Ammon's horn (tissue), 1 donor: ENCODE measurements around the gene LIPC.

Experiments used
- DNase-seq: peaks from one replicate; pipeline ENCODE4 v3.0.0-alpha.2; 2016; ENCODE audit warnings: low spot score

The LIPC gene

DNA sequence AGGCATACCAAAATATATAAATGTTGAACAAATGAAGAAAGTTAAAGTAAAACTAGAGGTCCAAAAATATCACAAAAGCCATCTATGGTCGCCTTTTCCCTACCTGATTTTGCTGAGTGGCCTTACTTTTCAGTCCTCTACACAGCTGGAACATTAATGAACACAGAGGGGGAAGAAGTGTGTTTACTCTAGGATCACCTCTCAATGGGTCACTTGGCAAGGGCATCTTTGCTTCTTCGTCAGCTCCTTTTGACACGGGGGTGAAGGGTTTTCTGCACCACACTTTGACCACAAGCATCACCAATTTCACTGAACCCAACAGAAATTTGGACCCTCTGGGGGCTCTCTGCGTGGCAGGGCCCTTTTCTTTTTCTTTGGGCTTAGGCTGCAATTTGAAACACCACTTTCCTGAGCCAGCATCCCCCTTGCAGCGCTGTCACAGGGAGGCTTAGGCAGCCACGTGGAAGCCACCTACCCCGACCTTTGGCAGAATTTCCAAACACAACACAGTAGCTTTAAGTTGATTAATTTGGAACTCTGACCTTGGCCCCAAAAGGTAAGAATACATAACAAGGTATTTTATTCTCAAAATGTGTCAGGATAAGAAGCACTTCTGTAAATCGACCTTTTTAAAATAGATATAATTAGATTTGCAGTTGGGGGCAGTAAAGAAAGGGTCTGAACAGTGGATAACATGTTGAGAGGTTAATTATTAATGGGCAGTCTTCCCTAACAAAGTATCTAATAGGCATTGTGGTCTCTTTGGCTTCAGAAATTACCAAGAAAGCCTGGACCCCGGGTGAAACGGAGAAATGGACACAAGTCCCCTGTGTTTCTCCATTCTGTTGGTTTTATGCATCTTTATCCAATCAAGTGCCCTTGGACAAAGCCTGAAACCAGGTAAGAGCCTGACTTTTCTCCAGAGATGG, at the start of gene LIPC:
TSS of gene LIPC (plus strand) at position 771 of the 929 bp plus-strand sequence. CDS start at position 813, 42 bp downstream.
- no peak for DNase-seq

DNA sequence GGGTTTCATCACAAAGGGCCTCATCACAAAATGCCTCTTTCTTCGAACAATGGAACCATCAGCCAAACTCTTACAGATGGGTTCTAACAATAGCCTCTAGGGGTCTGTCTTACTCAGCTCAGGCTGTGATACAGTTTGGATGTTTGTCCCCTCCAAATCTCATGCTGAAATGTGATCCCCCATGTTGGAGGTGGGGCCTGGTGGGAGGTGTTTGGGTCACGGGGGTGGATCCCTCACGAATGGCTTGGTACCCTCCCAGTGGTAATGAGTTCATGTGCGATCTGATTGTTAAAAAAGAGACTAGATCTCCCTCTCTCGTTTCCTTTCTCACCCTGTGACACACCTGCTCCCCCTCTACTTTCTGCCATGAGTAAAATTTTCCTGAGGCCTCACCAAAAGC, 47.9 kb upstream of the LIPC start:
- no peak for DNase-seq

DNA sequence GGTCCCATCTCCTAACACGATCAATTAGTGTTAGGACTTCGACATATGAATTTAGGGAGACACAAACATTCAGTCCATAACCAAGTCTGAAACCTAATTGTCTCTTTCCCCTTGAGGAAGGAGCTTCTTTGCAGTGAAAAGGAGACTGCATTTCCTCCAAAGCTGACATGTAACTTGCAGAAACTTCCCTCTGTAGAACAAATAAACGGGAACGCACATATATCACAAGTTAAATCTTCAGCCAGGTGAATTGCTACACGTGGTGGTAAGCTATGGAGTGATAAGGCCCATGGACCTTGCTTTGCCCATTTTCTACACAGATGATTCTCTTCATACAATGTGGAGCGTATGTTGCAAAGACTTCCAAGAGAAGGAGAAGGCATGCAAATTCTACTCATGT, 47.1 kb upstream of the LIPC start:
- DNase-seq, result no peak

DNA sequence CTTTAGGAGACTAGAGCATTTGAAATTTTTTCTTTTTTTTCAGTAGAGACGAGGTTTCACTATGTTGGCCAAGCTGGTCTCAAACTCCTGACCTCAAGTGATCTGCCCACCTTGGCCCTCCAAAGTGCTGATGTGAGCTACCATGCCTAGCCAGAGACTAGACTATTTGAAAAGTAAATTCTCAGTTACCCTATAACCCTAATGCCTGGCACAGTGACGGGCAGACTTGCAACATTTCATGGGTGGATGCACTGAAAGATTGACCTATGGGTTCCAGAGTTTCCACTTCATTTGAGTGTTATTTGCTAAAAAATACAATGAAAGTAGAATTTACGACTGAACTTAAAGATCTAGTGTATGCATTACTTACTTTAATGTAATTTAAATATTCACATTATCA, 45.7 kb upstream of the LIPC start:
- no peak for DNase-seq

DNA sequence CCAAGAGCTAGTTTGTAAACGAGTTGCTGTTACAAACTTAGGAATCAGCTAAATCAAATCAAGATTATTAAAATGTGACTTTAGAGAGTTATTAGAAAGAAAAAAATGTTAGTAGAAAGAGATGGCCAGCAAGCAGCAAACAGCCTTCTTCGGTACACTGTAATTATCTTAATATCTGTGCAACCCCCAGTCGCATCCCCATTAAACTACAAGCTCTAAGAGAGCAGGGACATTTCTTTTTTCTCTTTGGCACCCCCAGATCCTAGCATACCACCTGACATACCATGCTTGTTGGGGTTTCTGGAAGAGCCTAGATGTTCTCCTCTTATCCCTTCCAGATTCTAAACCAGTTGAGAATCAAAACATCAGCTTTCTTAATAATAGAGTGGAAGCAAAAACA, 45.1 kb upstream of the LIPC start:
- no peak for DNase-seq

DNA sequence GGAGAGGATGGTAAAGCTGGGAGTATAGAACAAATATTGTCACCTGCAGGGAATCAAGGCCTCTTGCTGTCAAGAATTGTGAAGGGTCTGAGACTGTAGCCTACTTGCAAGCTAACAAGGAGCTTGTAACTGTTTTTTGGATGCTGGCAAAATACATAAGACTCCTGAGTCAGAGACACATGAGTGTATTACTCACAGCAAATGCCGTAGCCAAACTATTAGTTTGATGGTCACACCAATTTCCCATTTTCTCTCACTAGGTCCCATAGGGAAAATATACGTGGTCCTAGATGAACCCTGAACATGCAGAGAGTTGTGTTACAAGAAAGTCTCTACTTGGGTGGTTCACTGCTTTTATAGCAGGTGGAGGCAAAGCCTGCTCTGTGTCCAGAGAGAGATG, 44.7 kb upstream of the LIPC start:
- no peak for DNase-seq

DNA sequence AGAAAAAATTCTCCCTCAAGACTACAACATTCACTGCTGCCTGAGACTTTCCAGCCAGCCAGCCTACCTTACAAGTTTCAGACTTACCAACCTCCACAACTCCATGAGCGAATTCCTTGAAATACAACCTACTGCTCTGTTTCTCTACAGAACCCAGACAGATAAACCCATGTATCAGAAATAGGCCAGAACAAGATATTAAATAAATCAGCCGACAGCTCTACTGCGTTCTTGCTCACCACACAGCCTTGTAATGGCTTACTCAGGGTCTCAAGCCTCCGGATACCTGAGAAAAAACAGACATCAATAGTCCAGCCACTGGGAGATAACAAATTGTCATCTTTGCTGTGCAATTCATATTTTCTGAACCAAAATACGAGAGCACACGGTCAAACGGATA, 43.6 kb upstream of the LIPC start:
- no peak for DNase-seq

DNA sequence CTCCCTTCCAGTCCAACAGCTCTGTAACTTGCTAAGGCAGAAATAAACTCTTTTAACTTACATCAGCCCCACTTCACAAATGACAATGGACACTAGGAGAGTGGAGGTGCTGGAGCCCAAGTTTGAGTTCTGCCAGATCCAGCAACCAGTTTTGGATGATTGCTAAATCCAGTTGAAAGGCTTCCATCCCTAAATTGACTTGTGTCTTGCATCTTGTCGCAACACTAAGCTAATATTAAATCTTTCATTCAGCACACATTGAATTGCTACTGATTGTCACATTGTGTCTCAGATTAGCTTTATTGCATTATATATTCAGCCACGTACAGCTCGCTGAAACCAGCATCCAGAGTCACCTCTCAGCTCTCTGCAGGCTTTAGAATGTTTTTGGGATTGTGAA, 41.7 kb upstream of the LIPC start:
- DNase-seq, result no peak

DNA sequence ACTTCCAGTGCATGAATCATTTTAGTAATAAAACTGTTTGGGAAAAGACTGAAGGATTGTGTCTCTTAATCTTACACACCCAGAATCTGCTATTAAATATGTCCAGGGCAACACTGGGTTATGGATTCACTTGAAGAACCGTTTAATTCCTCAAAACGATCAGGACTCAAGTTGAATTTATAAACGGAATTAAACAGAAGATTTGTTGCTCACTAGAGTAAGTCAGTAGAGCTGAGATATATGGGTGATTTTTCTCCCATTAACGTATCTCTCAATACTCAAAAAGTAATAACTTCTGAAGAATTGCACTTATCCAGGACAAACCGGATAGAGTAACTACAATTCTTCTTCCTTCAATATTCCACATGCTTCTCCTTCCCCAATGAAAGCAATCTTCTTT, 41.1 kb upstream of the LIPC start:
- DNase-seq, result no peak

DNA sequence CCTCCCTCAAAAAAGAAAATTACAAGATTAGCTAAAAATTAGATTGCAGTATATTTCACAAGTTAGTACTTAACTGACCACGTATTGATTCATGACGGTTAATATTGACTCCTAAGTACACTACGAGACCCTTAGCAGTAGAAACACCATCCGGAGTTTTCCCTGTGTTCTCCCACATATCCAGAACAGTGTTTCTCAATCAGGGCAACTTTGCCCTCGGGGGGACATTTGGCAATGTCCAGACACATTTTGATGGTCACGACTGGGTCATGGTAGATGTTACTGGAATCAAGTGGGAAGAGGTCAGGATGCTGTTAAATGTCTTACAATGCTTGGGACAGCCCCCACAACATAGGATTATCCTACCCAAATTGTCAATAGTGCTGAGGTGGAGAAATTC, 40.7 kb upstream of the LIPC start:
- DNase-seq, result no peak

DNA sequence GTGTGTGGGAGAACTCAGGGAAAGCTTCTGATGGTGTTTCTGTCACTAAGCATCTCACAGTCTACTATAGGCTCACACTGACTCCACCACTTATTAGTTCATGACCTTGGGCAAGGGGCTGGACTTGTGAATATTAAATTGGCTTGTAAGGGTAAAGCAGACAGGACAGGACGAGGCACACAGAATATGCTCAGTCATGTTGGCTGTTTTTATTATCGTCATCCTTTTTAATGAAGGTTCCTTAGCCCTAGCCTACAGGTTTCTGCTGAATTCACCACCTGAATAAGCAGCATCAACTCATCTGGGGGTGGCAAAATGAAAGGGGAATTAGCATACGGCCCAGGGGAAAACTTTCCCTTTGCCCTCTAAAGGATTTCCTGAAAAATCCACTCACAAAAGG, 39.6 kb upstream of the LIPC start:
- no peak for DNase-seq

DNA sequence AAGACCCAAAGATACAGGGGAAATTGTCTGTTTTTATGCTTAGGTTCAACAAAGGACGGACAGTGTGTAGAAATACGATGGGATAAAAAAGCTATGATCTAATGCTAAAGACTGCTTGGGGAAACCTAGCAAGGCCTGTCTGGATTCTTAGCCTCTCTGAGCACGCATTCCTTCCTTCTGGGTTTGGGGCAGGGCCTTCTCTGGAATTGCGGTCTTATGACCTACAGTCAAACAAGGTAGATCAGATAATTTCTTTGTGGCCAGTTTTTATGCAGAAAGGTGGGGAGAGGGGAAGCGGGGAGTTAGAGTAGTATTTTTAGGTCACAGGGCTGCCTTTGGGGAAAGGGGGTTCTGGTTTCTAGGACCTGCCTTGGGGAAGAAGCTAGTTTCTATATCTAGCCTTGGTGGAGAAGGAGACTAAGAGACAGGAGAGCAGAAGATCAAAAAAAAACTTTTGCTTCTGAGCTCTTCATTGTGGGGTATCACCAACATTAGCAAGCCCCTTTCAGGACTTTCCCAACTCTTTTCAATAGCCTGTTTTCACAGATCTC, 39.1 kb upstream of the LIPC start:
- DNase-seq, result no peak

DNA sequence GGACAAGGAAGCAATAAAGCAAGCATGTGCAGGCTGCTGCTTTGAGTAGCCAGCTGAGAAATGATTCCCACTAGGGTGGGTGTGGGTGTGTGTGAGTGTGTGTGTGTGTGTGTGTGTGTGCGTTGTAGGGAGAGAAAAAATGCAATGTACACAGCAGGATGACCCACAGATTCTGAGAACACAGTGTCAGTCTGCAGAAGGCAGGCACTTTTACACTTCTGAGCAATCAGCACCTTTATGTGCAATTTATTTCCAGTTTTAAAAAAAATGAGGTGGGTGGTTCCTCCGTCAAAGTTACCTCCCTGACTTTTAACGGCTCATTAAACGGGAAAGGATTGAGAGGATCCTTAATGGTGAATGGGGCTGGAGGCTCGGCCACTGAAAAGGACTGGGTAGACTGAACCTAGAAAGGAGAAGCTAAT, 38.5 kb upstream of the LIPC start:
- DNase-seq, result no peak

DNA sequence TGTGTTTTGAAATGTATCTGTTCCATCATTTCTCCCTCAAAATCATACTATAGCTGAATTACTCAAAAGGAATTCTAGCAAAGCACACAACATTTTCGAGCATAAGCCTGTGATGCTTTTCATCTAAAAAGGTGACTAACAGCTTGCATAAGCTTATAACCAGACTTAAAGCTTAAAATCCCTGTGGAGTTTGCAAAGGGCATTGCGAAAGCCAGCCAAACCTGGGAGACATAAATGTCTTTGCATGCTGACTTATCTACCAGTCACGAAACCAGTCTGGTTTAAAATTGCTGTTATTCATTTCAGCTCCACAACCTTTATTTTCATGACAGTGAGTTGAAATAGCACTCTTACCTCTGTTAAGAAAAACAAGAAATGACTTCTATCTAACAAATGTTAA, 35.6 kb upstream of the LIPC start:
- DNase-seq, result no peak

DNA sequence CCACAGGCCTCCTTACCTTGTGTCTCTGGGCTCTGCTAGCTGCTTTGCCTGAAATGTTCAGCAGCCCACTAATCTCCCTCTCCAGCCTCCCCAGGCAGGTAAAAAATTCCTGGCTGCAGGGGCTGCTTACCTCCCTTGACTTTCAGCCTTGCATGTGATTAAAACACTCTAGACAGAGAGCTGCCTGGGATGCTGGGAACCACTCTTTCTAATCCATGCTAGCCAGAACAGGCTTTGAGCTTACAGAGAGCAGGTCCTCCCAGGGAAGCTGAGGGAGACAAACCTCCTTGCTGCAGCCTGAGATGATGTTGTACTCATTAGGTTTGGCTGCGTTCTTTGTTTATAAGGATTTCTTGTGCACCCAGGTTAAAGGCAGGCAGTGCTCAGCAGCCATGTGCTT, 33.7 kb upstream of the LIPC start:
- no peak for DNase-seq

DNA sequence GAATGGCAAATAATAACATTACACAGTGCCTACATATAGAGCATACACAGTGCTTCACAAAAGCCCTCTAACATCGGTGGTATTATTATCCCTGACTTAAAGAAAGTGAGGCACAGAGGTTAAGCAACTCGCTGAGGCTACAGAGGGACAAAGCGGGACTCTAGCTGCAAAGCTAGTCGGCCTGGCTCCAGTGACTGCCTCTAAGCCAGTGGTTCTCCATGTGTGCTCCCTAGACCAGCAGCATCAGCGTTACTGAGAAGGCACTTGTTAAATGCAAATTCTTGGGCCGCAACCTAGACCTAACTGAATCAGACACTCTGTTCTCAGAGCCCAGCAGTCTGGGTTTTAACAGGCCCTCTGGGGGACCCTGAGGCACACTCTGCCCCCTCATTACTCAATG, 33.1 kb upstream of the LIPC start:
- DNase-seq, result no peak

DNA sequence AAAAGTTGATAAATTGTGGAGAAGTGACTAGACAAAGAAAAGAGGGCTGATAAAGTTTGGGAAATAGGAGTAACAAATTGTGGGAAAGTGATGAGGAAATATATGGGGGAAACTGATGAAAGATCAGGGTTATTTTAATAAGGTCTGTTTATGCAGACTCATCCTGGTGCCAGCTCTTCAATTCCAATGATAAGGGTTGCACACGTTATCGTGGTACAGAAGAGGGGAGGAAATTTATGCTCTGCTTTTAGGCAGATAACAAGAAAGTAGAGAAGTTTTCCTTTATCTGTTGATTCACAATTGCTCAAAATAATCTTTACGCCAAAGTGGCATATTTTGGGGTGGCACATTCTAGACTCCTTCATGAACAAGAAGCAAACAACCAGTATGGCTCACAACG, 32.1 kb upstream of the LIPC start:
- no peak for DNase-seq

DNA sequence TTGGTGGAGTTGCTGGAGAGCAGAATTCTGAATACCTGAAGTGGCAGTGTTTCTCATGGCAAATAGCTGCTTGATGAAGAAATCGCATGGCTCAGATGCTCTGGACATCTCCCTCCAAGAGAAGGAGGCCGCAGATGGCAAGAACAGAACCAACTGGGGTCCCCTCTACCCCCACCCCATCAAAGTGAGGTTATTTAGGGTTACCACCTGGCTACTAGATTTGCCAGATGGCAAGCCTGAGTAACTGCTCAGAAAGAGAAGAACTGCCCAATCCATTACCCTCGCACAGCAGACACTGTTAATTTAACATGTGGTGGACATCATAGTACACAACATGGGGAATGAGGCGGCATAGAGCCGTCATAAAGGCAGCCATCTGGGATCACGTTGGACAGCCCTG, 30.5 kb upstream of the LIPC start:
- no peak for DNase-seq

DNA sequence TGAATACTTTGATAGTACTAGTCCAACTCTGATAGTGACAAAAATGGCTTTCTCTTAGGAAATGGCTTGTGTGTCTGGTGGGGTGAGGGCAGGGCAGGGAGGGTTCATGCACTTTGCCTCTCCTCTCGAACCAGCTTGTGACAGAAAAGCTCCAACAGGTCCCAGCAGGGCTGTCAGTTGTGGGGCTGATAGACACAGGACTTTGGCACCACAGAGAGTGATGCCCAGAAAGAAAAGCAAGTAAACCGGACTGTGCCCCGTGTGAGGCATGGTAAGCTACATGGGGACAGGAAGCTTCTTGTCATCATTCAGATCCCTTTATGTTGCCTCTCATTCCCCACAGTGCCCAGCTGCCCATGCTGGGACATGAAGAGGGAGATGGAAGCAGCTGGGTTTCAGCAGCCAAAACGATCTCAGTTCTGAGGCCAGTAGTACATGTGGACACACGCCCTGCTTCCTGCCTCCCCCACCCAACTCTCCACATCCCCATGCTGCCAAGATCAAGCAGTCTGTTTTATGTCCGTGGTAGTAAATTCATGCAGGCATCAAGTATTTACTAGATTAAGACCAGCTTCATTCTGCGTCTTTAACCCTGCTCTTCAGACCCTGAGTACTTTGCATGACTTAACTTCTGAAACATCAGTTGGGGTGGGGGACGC, 29.7 kb upstream of the LIPC start:
- no peak for DNase-seq

DNA sequence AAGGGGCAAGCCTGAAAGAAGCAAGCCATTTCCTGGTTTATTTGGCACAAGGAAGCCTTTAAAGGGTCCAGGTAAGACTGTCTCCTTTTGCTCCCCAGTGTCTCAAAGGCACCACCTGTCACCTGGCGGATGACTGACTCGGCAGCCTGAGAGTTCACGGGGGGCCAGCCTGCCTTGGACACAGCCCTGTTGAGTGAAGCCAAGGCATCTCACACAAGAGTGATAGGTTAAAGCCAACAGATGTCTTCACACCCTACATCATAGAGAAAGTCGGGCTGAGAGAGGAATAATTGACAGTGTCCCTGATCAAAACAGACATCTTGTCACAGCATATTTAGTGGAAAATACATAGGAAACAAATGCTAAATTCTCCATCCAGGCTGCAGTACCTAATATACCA, 28.2 kb upstream of the LIPC start:
- no peak for DNase-seq

DNA sequence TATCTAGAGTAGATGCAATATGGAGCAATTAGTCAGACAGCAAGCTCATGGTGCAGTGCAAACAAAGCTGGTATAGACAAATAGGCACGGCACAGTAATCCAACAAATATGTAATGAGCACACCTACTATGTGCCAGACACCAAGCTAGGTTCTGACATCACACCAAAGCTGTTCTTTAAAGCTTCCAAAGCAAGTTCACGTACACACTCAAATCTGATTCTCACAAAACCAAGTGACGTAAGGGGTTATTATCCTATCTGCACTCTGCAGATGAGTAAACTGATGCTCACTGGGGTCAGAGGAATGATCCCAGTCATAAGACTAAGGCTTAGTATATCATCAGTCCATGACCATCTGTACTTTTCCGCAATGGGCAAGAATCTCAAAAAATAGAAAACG, 27.8 kb upstream of the LIPC start:
- no peak for DNase-seq

DNA sequence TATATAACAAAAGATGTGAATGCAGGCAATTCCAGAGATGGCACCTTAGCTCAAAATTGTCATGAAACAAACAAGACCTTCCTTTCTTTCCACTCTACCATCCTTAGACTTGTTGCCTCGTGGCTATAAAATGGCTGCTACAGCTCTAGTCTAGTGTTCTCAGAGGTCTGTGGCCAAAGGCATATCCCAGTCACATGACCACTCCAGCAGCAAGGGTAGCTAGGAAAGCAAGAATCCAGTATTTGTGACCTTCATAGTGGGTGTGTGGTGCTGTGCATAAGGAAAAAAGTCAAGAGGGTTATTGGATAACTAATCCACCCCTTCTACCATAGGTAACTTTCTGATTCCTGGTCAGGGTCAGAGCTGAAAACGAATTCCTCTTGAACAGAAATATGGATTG, 27.1 kb upstream of the LIPC start:
- no peak for DNase-seq

DNA sequence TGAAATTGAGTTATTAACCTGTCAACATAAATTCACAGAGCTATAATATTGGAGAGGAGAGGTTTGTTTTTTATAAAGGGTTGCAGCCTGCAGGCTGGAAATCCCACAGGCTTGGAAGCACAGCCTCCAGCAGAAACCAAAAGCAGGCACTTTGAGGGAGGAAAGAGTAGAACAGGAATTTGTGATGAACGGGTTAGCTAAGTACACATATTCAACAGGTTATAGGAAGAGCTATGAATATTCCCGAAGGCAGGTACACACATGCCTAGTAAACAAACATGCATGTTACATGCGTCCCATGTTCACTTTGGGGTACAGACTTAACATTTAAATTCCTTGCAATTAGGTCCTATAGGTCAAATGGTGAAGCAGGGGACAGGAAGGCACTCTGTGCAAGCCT, 25.9 kb upstream of the LIPC start:
- no peak for DNase-seq
